ENCODE data around the gene IP6K2.
"Not testable (repeated sequence)": the region's sequence is repeated elsewhere in the genome, so short reads cannot be mapped to it uniquely, and the experiment has no call there.

Gene IP6K2

GRCh38 chr3:48716982-48717746 lies at the start of gene IP6K2:
Gene IP6K2, minus strand, starts transcription at chr3:48717221. Its CDS starts 21,930 bp downstream, at chr3:48695291.
- DNase-seq (ENCODE audit: low spot score) = peak; percentile 98

GRCh38 chr3:48765376-48765775 lies 48.4 kb upstream of the IP6K2 start:
- DNase-seq (ENCODE audit: low spot score) = no peak

- DNase-seq (ENCODE audit: low spot score) = no peak
These were observed 45.8 kb upstream of the IP6K2 start for GRCh38 chr3:48762816-48763215.

- not testable (repeated sequence) for DNase-seq (ENCODE audit: low spot score)
These were observed 43.0 kb upstream of the IP6K2 start for GRCh38 chr3:48759991-48760540.

- DNase-seq (ENCODE audit: low spot score) = not testable (repeated sequence)
These were observed 42.5 kb upstream of the IP6K2 start for GRCh38 chr3:48759531-48759930.

GRCh38 chr3:48759071-48759470 lies 42.0 kb upstream of the IP6K2 start:
- DNase-seq (ENCODE audit: low spot score) = no peak

GRCh38 chr3:48756640-48757039 lies 39.6 kb upstream of the IP6K2 start:
- no peak for DNase-seq (ENCODE audit: low spot score)

- DNase-seq (ENCODE audit: low spot score) = no peak
These were observed 33.8 kb upstream of the IP6K2 start for GRCh38 chr3:48750856-48751255.

- DNase-seq (ENCODE audit: low spot score) = no peak
These were observed 31.7 kb upstream of the IP6K2 start for GRCh38 chr3:48748754-48749153.

- no peak for DNase-seq (ENCODE audit: low spot score)
These were observed 30.7 kb upstream of the IP6K2 start for GRCh38 chr3:48747706-48748105.

GRCh38 chr3:48747015-48747615 lies 30.1 kb upstream of the IP6K2 start:
- no peak for DNase-seq (ENCODE audit: low spot score)

- no peak for DNase-seq (ENCODE audit: low spot score)
These were observed 26.8 kb upstream of the IP6K2 start for GRCh38 chr3:48743773-48744172.

- not testable (repeated sequence) for DNase-seq (ENCODE audit: low spot score)
These were observed 24.2 kb upstream of the IP6K2 start for GRCh38 chr3:48741226-48741625.

GRCh38 chr3:48739955-48740823 lies 23.2 kb upstream of the IP6K2 start:
- peak; percentile 27 for DNase-seq (ENCODE audit: low spot score)

- DNase-seq (ENCODE audit: low spot score) = no peak
These were observed 22.6 kb upstream of the IP6K2 start for GRCh38 chr3:48739617-48739954.

- no peak for DNase-seq (ENCODE audit: low spot score)
These were observed 22.1 kb upstream of the IP6K2 start for GRCh38 chr3:48738926-48739616.

- DNase-seq (ENCODE audit: low spot score) = no peak
These were observed 21.1 kb upstream of the IP6K2 start for GRCh38 chr3:48738144-48738536.

GRCh38 chr3:48735075-48735767 lies 18.2 kb upstream of the IP6K2 start:
- not testable (repeated sequence) for DNase-seq (ENCODE audit: low spot score)

- DNase-seq (ENCODE audit: low spot score) = not testable (repeated sequence)
These were observed 17.5 kb upstream of the IP6K2 start for GRCh38 chr3:48734541-48734940.

GRCh38 chr3:48733752-48734518 lies 16.9 kb upstream of the IP6K2 start:
- DNase-seq (ENCODE audit: low spot score) = not testable (repeated sequence)

Data from CD4-positive, alpha-beta T cell treated with Interleukin-6 at 100 ng/mL for 8 hours (primary cell).